Measurements from ENCODE around the gene ATP5ME. TPM values are rescaled to one million over a fixed set of nuclear protein-coding genes. Genes with fewer than 3 reads are reported as not detected.

ATP5ME gene
- polyA plus RNA-seq, 1 donor = 477 TPM

GRCh38 chr4:654503-654845, 19.6 kb downstream of the ATP5ME start:
- H3K27me3 ChIP-seq (ENCODE audit: control insufficient read depth, insufficient read depth, low read length) = peaks cover 47% of the 10 kb centered on the region

GRCh38 chr4:653831-654502, 20.1 kb downstream of the ATP5ME start:
- WGBS (ENCODE audit: insufficient coverage, low lambda C conversion rate) = no CpG with 5 or more reads among the region's 29 CpGs
- no peak for DNase-seq
- no peak overlapping the region for H3K4me3 ChIP-seq (ENCODE audit: low read length)
- H3K9me3 ChIP-seq (ENCODE audit: control insufficient read depth, low read depth, low read length) = peaks cover 10% of the 10 kb centered on the region
- H3K27ac ChIP-seq (ENCODE audit: low read length) = no peak overlapping the region
- peaks cover 52% of the 10 kb centered on the region for H3K27me3 ChIP-seq (ENCODE audit: control insufficient read depth, insufficient read depth, low read length)
- H3K4me1 ChIP-seq (ENCODE audit: control insufficient read depth, insufficient read depth, low read length) = no peaks in the 10 kb centered on the region
- no peaks in the 10 kb centered on the region for H3K36me3 ChIP-seq (ENCODE audit: control insufficient read depth, insufficient read depth, low read length)

More at GRCh38 chr4:654503-654845, 19.6 kb downstream of the ATP5ME start:
- Histone ChIP-seq H3K4me1 (ENCODE audit: control insufficient read depth, insufficient read depth, low read length) (no peaks in the 10 kb centered on the region), H3K27ac (ENCODE audit: low read length) (no peak overlapping the region), H3K36me3 (ENCODE audit: control insufficient read depth, insufficient read depth, low read length) (no peaks in the 10 kb centered on the region), H3K9me3 (ENCODE audit: control insufficient read depth, low read depth, low read length) (peaks cover 10% of the 10 kb centered on the region), H3K4me3 (ENCODE audit: low read length) (no peak overlapping the region)
- WGBS (ENCODE audit: insufficient coverage, low lambda C conversion rate) = 83% methylated on average over 1 of the region's 17 CpGs
- DNase-seq = no peak

- WGBS (ENCODE audit: insufficient coverage, low lambda C conversion rate) = no CpG with 5 or more reads among the region's 35 CpGs
- H3K27me3 ChIP-seq (ENCODE audit: control insufficient read depth, insufficient read depth, low read length) = peaks cover 59% of the 10 kb centered on the region
- no peak overlapping the region for H3K27ac ChIP-seq (ENCODE audit: low read length)
- no peaks in the 10 kb centered on the region for H3K36me3 ChIP-seq (ENCODE audit: control insufficient read depth, insufficient read depth, low read length)
- DNase-seq = no peak
- no peak overlapping the region for H3K4me3 ChIP-seq (ENCODE audit: low read length)
- peaks cover 10% of the 10 kb centered on the region for H3K9me3 ChIP-seq (ENCODE audit: control insufficient read depth, low read depth, low read length)
- no peaks in the 10 kb centered on the region for H3K4me1 ChIP-seq (ENCODE audit: control insufficient read depth, insufficient read depth, low read length)
These were observed 20.8 kb downstream of the ATP5ME start for GRCh38 chr4:653080-653821.

- no peaks in the 10 kb centered on the region for H3K36me3 ChIP-seq (ENCODE audit: control insufficient read depth, insufficient read depth, low read length)
- 51% methylated on average over 4 of the region's 24 CpGs for whole genome bisulfite sequencing (ENCODE audit: insufficient coverage, low lambda C conversion rate)
- H3K4me3 ChIP-seq (ENCODE audit: low read length) = no peak overlapping the region
- DNase-seq = no peak
- H3K4me1 ChIP-seq (ENCODE audit: control insufficient read depth, insufficient read depth, low read length) = no peaks in the 10 kb centered on the region
- H3K9me3 ChIP-seq (ENCODE audit: control insufficient read depth, low read depth, low read length) = peaks cover 8% of the 10 kb centered on the region
- H3K27me3 ChIP-seq (ENCODE audit: control insufficient read depth, insufficient read depth, low read length) = peaks cover 64% of the 10 kb centered on the region
- no peak overlapping the region for H3K27ac ChIP-seq (ENCODE audit: low read length)
These were observed 22.0 kb downstream of the ATP5ME start for GRCh38 chr4:651884-652642.

- H3K9me3 ChIP-seq (ENCODE audit: control insufficient read depth, low read depth, low read length) = peaks cover 9% of the 10 kb centered on the region
- no CpG with 5 or more reads among the region's 49 CpGs for WGBS (ENCODE audit: insufficient coverage, low lambda C conversion rate)
- H3K4me1 ChIP-seq (ENCODE audit: control insufficient read depth, insufficient read depth, low read length) = no peaks in the 10 kb centered on the region
- H3K4me3 ChIP-seq (ENCODE audit: low read length) = no peak overlapping the region
- H3K27me3 ChIP-seq (ENCODE audit: control insufficient read depth, insufficient read depth, low read length) = peaks cover 66% of the 10 kb centered on the region
- DNase-seq = no peak
- H3K36me3 ChIP-seq (ENCODE audit: control insufficient read depth, insufficient read depth, low read length) = no peaks in the 10 kb centered on the region
- no peak overlapping the region for H3K27ac ChIP-seq (ENCODE audit: low read length)
These were observed 22.9 kb downstream of the ATP5ME start for GRCh38 chr4:650951-651883.

- H3K4me3 ChIP-seq (ENCODE audit: low read length) = no peak overlapping the region
- H3K27ac ChIP-seq (ENCODE audit: low read length) = no peak overlapping the region
- no peaks in the 10 kb centered on the region for H3K4me1 ChIP-seq (ENCODE audit: control insufficient read depth, insufficient read depth, low read length)
- H3K9me3 ChIP-seq (ENCODE audit: control insufficient read depth, low read depth, low read length) = peaks cover 9% of the 10 kb centered on the region
- H3K27me3 ChIP-seq (ENCODE audit: control insufficient read depth, insufficient read depth, low read length) = peaks cover 61% of the 10 kb centered on the region
- no peak for DNase-seq
- H3K36me3 ChIP-seq (ENCODE audit: control insufficient read depth, insufficient read depth, low read length) = no peaks in the 10 kb centered on the region
- 90% methylated on average over 2 of the region's 18 CpGs for WGBS (ENCODE audit: insufficient coverage, low lambda C conversion rate)
These were observed 23.6 kb downstream of the ATP5ME start for GRCh38 chr4:650461-650860.

GRCh38 chr4:649751-650310, 24.2 kb downstream of the ATP5ME start:
- Histone ChIP-seq H3K4me1 (ENCODE audit: control insufficient read depth, insufficient read depth, low read length) (no peaks in the 10 kb centered on the region), H3K27me3 (ENCODE audit: control insufficient read depth, insufficient read depth, low read length) (peaks cover 57% of the 10 kb centered on the region), H3K27ac (ENCODE audit: low read length) (no peak overlapping the region), H3K9me3 (ENCODE audit: control insufficient read depth, low read depth, low read length) (peaks cover 9% of the 10 kb centered on the region), H3K36me3 (ENCODE audit: control insufficient read depth, insufficient read depth, low read length) (no peaks in the 10 kb centered on the region), H3K4me3 (ENCODE audit: low read length) (no peak overlapping the region)
- WGBS (ENCODE audit: insufficient coverage, low lambda C conversion rate) = no CpG with 5 or more reads among the region's 13 CpGs
- DNase-seq = no peak

- Histone ChIP-seq H3K27ac (ENCODE audit: low read length) (no peak overlapping the region), H3K4me1 (ENCODE audit: control insufficient read depth, insufficient read depth, low read length) (no peaks in the 10 kb centered on the region), H3K9me3 (ENCODE audit: control insufficient read depth, low read depth, low read length) (peaks cover 9% of the 10 kb centered on the region), H3K36me3 (ENCODE audit: control insufficient read depth, insufficient read depth, low read length) (no peaks in the 10 kb centered on the region), H3K27me3 (ENCODE audit: control insufficient read depth, insufficient read depth, low read length) (peaks cover 56% of the 10 kb centered on the region), H3K4me3 (ENCODE audit: low read length) (no peak overlapping the region)
- no peak for DNase-seq
- WGBS (ENCODE audit: insufficient coverage, low lambda C conversion rate) = no CpG with 5 or more reads among the region's 7 CpGs
These were observed 24.8 kb downstream of the ATP5ME start for GRCh38 chr4:649293-649625.

GRCh38 chr4:648579-649292, 25.3 kb downstream of the ATP5ME start:
- H3K4me1 ChIP-seq (ENCODE audit: control insufficient read depth, insufficient read depth, low read length) = no peaks in the 10 kb centered on the region
- no peak for DNase-seq
- WGBS (ENCODE audit: insufficient coverage, low lambda C conversion rate) = no CpG with 5 or more reads among the region's 28 CpGs
- no peak overlapping the region for H3K27ac ChIP-seq (ENCODE audit: low read length)
- H3K9me3 ChIP-seq (ENCODE audit: control insufficient read depth, low read depth, low read length) = peaks cover 9% of the 10 kb centered on the region
- peaks cover 56% of the 10 kb centered on the region for H3K27me3 ChIP-seq (ENCODE audit: control insufficient read depth, insufficient read depth, low read length)
- no peaks in the 10 kb centered on the region for H3K36me3 ChIP-seq (ENCODE audit: control insufficient read depth, insufficient read depth, low read length)
- H3K4me3 ChIP-seq (ENCODE audit: low read length) = no peak overlapping the region
